Keratinocyte (primary cell): ENCODE measurements around the gene CD247.

Experiments used
- EZH2 ChIP-seq: IDR thresholded peaks from one replicate; pipeline ENCODE4 v1.6.1; 2012; ENCODE audit warnings: inconsistent platforms, mild to moderate bottlenecking, low read length, moderate library complexity
- TF ChIP-seq, protein P1 (sequence below), 3 experiments: IDR thresholded peaks in 1 of 3; conservative IDR thresholded peaks in 1 of 3; optimal IDR thresholded peaks in 1 of 3; 2 replicates in 2 of 3; 3 replicates in 1 of 3; pipeline versions ENCODE3 to v1.5.1; 2011; ENCODE audit warnings: low read length in 3 of 3, mild to moderate bottlenecking in 3 of 3, moderate library complexity in 2 of 3, control low read depth in 1 of 3, inconsistent platforms in 1 of 3; ENCODE audit not compliant: insufficient read depth in 2 of 3; ENCODE audit errors: extremely low read depth in 1 of 3

DNA sequence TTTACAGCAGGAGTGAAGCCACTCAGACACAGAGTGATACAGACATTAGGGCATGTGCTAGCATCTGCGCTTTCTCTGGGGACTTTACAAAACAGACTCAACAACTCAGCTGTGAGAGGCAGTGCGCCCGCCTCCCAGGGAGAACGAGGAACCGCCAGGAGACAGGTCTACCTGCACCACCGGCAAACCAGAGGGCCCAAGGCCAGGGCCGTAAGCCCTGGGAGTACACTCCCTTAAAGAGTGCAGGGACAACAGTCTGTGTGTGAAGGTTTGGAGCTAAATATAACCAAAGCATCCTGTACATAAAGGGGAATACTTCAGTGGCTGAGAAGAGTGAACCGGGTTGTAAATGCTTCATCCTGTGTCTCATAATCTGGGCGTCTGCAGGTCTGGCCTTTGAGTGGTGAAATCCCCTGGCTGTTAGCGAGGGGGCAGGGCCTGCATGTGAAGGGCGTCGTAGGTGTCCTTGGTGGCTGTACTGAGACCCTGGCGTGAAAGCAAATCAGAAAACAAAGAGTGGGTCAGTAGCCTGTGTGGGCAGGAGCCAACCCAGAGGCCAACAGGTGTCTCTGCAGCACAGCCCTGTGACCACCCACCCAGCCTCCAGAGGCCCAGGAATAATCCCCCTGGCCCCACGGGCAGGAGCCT lies 86.9 kb downstream of the CD247 start:
- TF ChIP-seq EZH2: no peak
- TF ChIP-seq, protein P1, sequence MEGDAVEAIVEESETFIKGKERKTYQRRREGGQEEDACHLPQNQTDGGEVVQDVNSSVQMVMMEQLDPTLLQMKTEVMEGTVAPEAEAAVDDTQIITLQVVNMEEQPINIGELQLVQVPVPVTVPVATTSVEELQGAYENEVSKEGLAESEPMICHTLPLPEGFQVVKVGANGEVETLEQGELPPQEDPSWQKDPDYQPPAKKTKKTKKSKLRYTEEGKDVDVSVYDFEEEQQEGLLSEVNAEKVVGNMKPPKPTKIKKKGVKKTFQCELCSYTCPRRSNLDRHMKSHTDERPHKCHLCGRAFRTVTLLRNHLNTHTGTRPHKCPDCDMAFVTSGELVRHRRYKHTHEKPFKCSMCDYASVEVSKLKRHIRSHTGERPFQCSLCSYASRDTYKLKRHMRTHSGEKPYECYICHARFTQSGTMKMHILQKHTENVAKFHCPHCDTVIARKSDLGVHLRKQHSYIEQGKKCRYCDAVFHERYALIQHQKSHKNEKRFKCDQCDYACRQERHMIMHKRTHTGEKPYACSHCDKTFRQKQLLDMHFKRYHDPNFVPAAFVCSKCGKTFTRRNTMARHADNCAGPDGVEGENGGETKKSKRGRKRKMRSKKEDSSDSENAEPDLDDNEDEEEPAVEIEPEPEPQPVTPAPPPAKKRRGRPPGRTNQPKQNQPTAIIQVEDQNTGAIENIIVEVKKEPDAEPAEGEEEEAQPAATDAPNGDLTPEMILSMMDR (optimal IDR thresholded peaks at IDR 0.05 in 1 of 3, IDR thresholded peaks at IDR 0.05 in 1 of 3, conservative IDR thresholded peaks at IDR 0.05 in 1 of 3; ENCODE audit: extremely low read depth in 1 of 3, insufficient read depth in 2 of 3, low read length in 3 of 3): no peak
